Astrocyte of the hippocampus (primary cell): ENCODE data around the gene PLCB4.

Source experiments
- DNase-seq: peaks from one replicate; pipeline ENCODE4 v3.0.0; 2011; ENCODE audit warnings: low read depth, low spot score

Gene PLCB4

GRCh38 chr20:9319687-9320384, 250.9 kb downstream of the PLCB4 start:
- no peak for DNase-seq

GRCh38 chr20:9321007-9321406, 252.1 kb downstream of the PLCB4 start:
- DNase-seq = no peak

- DNase-seq = no peak
Measured at GRCh38 chr20:9322661-9323060, 253.8 kb downstream of the PLCB4 start.

- DNase-seq = no peak
Measured at GRCh38 chr20:9323622-9324021, 254.7 kb downstream of the PLCB4 start.

GRCh38 chr20:9329355-9330101, 260.6 kb downstream of the PLCB4 start:
- DNase-seq = no peak

- no peak for DNase-seq
Measured at GRCh38 chr20:9330151-9330550, 261.3 kb downstream of the PLCB4 start.

- DNase-seq = no peak
Measured at GRCh38 chr20:9331707-9332435, 263.0 kb downstream of the PLCB4 start.

- DNase-seq = no peak
Measured at GRCh38 chr20:9332791-9333479, 264.0 kb downstream of the PLCB4 start.

- no peak for DNase-seq
Measured at GRCh38 chr20:9334866-9335265, 266.0 kb downstream of the PLCB4 start.

GRCh38 chr20:9338101-9338500, 269.2 kb downstream of the PLCB4 start:
- no peak for DNase-seq

GRCh38 chr20:9339708-9340107, 270.8 kb downstream of the PLCB4 start:
- DNase-seq = no peak

GRCh38 chr20:9342651-9343050, 273.8 kb downstream of the PLCB4 start:
- no peak for DNase-seq

- DNase-seq = no peak
Measured at GRCh38 chr20:9344083-9344920, 275.4 kb downstream of the PLCB4 start.

- DNase-seq = no peak
Measured at GRCh38 chr20:9348316-9348715, 279.4 kb downstream of the PLCB4 start.

- DNase-seq = no peak
Measured at GRCh38 chr20:9348747-9349146, 279.9 kb downstream of the PLCB4 start.

GRCh38 chr20:9349249-9349648, 280.4 kb downstream of the PLCB4 start:
- DNase-seq = no peak

- DNase-seq = no peak
Measured at GRCh38 chr20:9352739-9353138, 283.9 kb downstream of the PLCB4 start.

- DNase-seq = no peak
Measured at GRCh38 chr20:9353180-9353915, 284.5 kb downstream of the PLCB4 start.

- DNase-seq = no peak
Measured at GRCh38 chr20:9353916-9354276, 285.0 kb downstream of the PLCB4 start.

GRCh38 chr20:9354579-9354978, 285.7 kb downstream of the PLCB4 start:
- no peak for DNase-seq
